ENCODE data around the gene SPTLC1. TPM values are rescaled to one million over a fixed set of nuclear protein-coding genes. Genes with fewer than 3 reads are reported as not detected.

The SPTLC1 gene
- total RNA-seq, 1 experiment from 2014 or later: 63.3 TPM

DNA sequence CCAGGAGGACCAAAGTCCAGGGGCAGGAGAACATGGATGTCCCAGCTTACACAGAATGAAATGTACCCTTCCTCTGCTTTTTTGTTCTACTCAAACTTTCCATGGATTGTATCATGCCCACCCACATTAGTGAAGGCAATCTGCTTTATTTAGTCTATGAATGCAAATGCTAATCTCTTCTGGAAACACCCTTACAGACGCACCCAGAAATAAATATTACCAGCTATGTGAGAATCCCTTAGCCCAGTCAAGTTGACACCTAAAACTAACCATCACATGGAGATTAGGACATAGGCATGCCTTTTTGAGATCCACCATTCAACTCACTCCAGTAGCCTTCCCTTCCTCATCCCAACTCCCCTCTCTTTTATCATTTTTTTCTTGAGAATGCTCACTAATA, 6.1 kb upstream of the SPTLC1 start:
- no peaks in the 10 kb centered on the region for H3F3A ChIP-seq (ENCODE audit: low read length, unreplicated experiment)
- no TSS peak for BruUV-seq (replicated peaks)
- H3K4me2 ChIP-seq (ENCODE audit: low read length): no peak overlapping the region
- H3K79me2 ChIP-seq (ENCODE audit: low read length): no peaks in the 10 kb centered on the region
- no peak overlapping the region for H3K27ac ChIP-seq (ENCODE audit: low read length)
- no peaks in the 10 kb centered on the region for H3K27me3 ChIP-seq (ENCODE audit: low read length)
- no peak overlapping the region for H2AFZ ChIP-seq (ENCODE audit: low read length)
- no peak overlapping the region for H3K9ac ChIP-seq (ENCODE audit: low read length)
- H3K4me3 ChIP-seq (ENCODE audit: low read length): no peak overlapping the region
- CTCF ChIA-PET: no interaction called here
- TF ChIP-seq, protein P1, sequence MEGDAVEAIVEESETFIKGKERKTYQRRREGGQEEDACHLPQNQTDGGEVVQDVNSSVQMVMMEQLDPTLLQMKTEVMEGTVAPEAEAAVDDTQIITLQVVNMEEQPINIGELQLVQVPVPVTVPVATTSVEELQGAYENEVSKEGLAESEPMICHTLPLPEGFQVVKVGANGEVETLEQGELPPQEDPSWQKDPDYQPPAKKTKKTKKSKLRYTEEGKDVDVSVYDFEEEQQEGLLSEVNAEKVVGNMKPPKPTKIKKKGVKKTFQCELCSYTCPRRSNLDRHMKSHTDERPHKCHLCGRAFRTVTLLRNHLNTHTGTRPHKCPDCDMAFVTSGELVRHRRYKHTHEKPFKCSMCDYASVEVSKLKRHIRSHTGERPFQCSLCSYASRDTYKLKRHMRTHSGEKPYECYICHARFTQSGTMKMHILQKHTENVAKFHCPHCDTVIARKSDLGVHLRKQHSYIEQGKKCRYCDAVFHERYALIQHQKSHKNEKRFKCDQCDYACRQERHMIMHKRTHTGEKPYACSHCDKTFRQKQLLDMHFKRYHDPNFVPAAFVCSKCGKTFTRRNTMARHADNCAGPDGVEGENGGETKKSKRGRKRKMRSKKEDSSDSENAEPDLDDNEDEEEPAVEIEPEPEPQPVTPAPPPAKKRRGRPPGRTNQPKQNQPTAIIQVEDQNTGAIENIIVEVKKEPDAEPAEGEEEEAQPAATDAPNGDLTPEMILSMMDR (conservative IDR thresholded peaks at IDR 0.05; ENCODE audit: low read depth, low read length): no peak
- TF ChIP-seq EZH2phosphoT487 (IDR thresholded peaks at IDR 0.05; ENCODE audit: borderline replicate concordance, low read length) (no peak), EZH2 (IDR thresholded peaks at IDR 0.05; ENCODE audit: low read length, unreplicated experiment) (no peak)
- DNase-seq: no peak
- no peaks in the 10 kb centered on the region for H3K9me3 ChIP-seq (ENCODE audit: low read length)
- no peaks in the 10 kb centered on the region for H3K36me3 ChIP-seq (ENCODE audit: low read depth, low read length)
- POLR2A ChIA-PET (ENCODE audit: unreplicated experiment): no interaction called here
- H3K4me1 ChIP-seq (ENCODE audit: insufficient read depth, low read length): no peaks in the 10 kb centered on the region
- H4K20me1 ChIP-seq (ENCODE audit: low read length): no peaks in the 10 kb centered on the region
- intact Hi-C loops (cut with micrococcal nuclease): no loop called here
- H3K9me2 ChIP-seq (replicated peaks; ENCODE audit: low read length): no peaks in the 10 kb centered on the region
- ATAC-seq: no peak

DNA sequence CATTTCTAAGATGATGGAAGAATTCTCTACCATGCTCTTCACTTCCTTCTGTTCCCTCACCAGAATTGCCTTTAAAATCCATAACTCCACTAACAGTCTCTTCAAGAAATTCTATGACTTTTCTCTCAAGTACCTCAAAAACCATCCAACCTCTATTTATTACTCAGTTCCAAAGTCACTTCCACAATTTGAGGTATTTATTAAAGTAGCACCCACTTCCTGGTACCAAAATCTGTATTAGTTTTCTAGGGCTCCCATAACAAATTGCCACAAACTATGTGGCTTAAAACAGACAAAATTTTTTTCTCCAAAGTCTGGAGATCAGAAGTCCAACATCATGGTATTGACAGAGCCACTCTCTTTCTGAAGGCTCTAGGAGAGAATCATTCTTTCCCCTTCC, 4.9 kb upstream of the SPTLC1 start:
- Histone ChIP-seq H3K9ac (ENCODE audit: low read length) (no peak overlapping the region), H2AFZ (ENCODE audit: low read length) (no peak overlapping the region), H3K9me2 (replicated peaks; ENCODE audit: low read length) (no peaks in the 10 kb centered on the region), H3F3A (ENCODE audit: low read length, unreplicated experiment) (no peaks in the 10 kb centered on the region), H3K4me1 (ENCODE audit: insufficient read depth, low read length) (0 out of 2 replicates have a peak, but pooled peaks cover 3% of the 10 kb centered on the region), H4K20me1 (ENCODE audit: low read length) (no peaks in the 10 kb centered on the region), H3K36me3 (ENCODE audit: low read depth, low read length) (no peaks in the 10 kb centered on the region), H3K4me2 (ENCODE audit: low read length) (no peak overlapping the region), H3K4me3 (ENCODE audit: low read length) (no peak overlapping the region), H3K9me3 (ENCODE audit: low read length) (no peaks in the 10 kb centered on the region), H3K79me2 (ENCODE audit: low read length) (peaks cover under 1% of the 10 kb centered on the region), H3K27ac (ENCODE audit: low read length) (no peak overlapping the region), H3K27me3 (ENCODE audit: low read length) (no peaks in the 10 kb centered on the region)
- POLR2A ChIA-PET (ENCODE audit: unreplicated experiment): no interaction called here
- BruUV-seq (replicated peaks): no TSS peak
- no peak for DNase-seq
- intact Hi-C loops (cut with micrococcal nuclease): no loop called here
- CTCF ChIA-PET: no interaction called here
- ATAC-seq: no peak
- no peak for TF ChIP-seq EZH2phosphoT487 (IDR thresholded peaks at IDR 0.05; ENCODE audit: borderline replicate concordance, low read length)
- TF ChIP-seq, protein P1 (conservative IDR thresholded peaks at IDR 0.05; ENCODE audit: low read depth, low read length): no peak
- TF ChIP-seq EZH2 (IDR thresholded peaks at IDR 0.05; ENCODE audit: low read length, unreplicated experiment): no peak

DNA sequence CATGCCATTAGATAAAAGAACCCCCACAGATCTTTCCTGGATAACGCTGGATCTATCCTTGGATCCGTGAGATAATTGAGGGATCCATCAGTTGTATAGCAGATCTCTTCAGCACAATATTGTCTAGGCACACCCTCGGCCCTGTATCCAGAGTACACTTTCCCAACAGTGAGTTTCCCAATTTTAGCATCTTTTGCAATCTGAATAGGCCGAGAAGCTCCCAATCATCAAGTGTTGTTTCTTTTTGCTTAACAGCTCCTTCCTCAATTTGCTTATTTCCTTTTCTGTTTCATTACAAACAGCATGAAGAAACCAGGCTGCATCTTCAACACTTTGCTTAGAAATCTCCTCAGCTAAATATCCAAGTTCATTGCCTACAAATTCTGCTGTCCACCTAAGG, 4.4 kb upstream of the SPTLC1 start:
- ChIA-PET CTCF (no interaction called here), POLR2A (ENCODE audit: unreplicated experiment) (no interaction called here)
- no peaks in the 10 kb centered on the region for H3K36me3 ChIP-seq (ENCODE audit: low read depth, low read length)
- no peaks in the 10 kb centered on the region for H3F3A ChIP-seq (ENCODE audit: low read length, unreplicated experiment)
- H3K9me3 ChIP-seq (ENCODE audit: low read length): no peaks in the 10 kb centered on the region
- no peaks in the 10 kb centered on the region for H3K9me2 ChIP-seq (replicated peaks; ENCODE audit: low read length)
- no peak overlapping the region for H3K27ac ChIP-seq (ENCODE audit: low read length)
- ATAC-seq: no peak
- BruUV-seq (replicated peaks): no TSS peak
- 0 out of 2 replicates have a peak, but pooled peaks cover 3% of the 10 kb centered on the region for H3K4me1 ChIP-seq (ENCODE audit: insufficient read depth, low read length)
- no peak overlapping the region for H2AFZ ChIP-seq (ENCODE audit: low read length)
- H3K27me3 ChIP-seq (ENCODE audit: low read length): no peaks in the 10 kb centered on the region
- no peak overlapping the region for H3K4me3 ChIP-seq (ENCODE audit: low read length)
- TF ChIP-seq, protein P1 (conservative IDR thresholded peaks at IDR 0.05; ENCODE audit: low read depth, low read length): no peak
- no peak for TF ChIP-seq EZH2 (IDR thresholded peaks at IDR 0.05; ENCODE audit: low read length, unreplicated experiment)
- TF ChIP-seq EZH2phosphoT487 (IDR thresholded peaks at IDR 0.05; ENCODE audit: borderline replicate concordance, low read length): no peak
- H3K79me2 ChIP-seq (ENCODE audit: low read length): peaks cover 6% of the 10 kb centered on the region
- intact Hi-C loops (cut with micrococcal nuclease): no loop called here
- H3K4me2 ChIP-seq (ENCODE audit: low read length): no peak overlapping the region
- H4K20me1 ChIP-seq (ENCODE audit: low read length): no peaks in the 10 kb centered on the region
- DNase-seq: no peak
- H3K9ac ChIP-seq (ENCODE audit: low read length): no peak overlapping the region
